SJCRH30 (cell line): ENCODE data around the gene RNF166. TPM values are rescaled to one million over a fixed set of nuclear protein-coding genes. Genes with fewer than 3 reads are reported as not detected.

Experiments used
- DNase-seq, 2 experiments: peaks; one replicate each; pipeline ENCODE4 v3.0.0-alpha.2; 2015 to 2020
- H3K27ac ChIP-seq: fragments of 250-450 bp; sonication (Bioruptor Pico); 2 replicates; pipeline ENCODE4 v1.5.1; 2020; ENCODE audit warnings: mild to moderate bottlenecking, moderate library complexity
- H3K27me3 ChIP-seq: fragments of 250-450 bp; sonication (Bioruptor Pico); 2 replicates; pipeline ENCODE4 v1.5.1; 2020; ENCODE audit warnings: mild to moderate bottlenecking, moderate library complexity
- H3K36me3 ChIP-seq: fragments of 250-450 bp; sonication (Bioruptor Pico); 2 replicates; pipeline ENCODE4 v1.5.1; 2020; ENCODE audit warnings: mild to moderate bottlenecking, moderate library complexity
- H3K4me1 ChIP-seq: fragments of 250-450 bp; sonication (Bioruptor Pico); 2 replicates; pipeline ENCODE4 v1.5.1; 2020; ENCODE audit warnings: mild to moderate bottlenecking, moderate library complexity
- H3K4me3 ChIP-seq: fragments of 250-450 bp; sonication (Bioruptor Pico); 2 replicates; pipeline ENCODE4 v1.5.1; 2020; ENCODE audit warnings: mild to moderate bottlenecking, moderate library complexity
- H3K9me3 ChIP-seq: fragments of 250-450 bp; sonication (Bioruptor Pico); replicated peaks from 2 replicates; pipeline ENCODE4 v1.5.1; 2020; ENCODE audit warnings: mild to moderate bottlenecking, moderate library complexity
- total RNA-seq: library from RNA; depleted of rRNA; stranded (reverse); fragments of >200 nt; shearing (Covaris generic); gene quantifications from 2 replicates; pipeline ENCODE4 v1.2.3, GENCODE V29; 2014; rRNA removed

The RNF166 gene
- total RNA-seq, 1 experiment from 2014 or later: 10.4 TPM

DNA sequence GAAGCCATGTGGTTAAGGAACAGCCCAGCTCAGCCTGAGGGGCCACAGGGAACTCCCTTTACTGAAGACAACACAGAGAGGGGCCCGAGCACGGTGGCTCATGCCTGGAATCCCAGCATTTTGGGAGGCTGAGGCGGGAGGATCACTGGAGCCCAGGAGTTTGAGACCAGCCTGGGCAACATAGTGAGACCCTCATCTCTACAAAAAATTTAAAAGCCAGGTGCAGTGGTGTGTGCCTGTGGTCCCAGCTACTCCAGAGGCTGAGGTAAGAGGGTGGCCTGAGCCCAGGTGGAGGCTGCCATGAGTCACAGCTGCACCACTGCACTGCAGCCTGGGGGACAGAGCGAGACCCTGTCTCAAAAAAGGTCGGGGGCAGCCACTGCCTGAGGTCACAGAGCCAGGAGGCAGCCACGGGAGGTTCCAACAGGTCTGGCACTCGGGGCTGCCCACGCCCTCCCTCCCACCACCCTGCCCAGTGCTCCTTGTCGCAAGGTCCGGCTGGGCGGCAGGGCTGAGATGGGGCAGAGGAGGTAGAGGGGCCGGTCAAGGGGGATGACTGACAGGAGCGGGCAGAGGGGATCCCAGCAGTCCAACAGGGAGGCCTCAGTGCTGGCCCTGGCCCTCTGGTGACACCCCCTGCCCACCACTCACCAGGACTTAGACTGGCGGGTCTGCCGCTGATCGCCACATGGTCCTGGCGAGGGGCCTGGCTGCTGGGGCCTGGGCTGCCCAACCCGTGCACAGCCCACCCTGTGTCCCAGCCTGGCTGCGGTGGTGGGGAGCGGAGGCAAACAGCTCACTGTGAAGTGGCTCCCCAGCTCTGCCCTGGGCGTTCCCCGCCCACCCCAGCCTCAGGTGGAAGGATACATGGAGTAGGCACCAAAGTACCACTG, 58.8 kb downstream of the RNF166 start:
- peaks cover 9% of the 10 kb centered on the region; the same call in 1 of the 2 replicates for H3K4me1 ChIP-seq
- no peak for DNase-seq
- H3K4me3 ChIP-seq: no peak overlapping the region
- no peaks in the 10 kb centered on the region for H3K9me3 ChIP-seq
- no peaks in the 10 kb centered on the region for H3K27me3 ChIP-seq
- no peaks in the 10 kb centered on the region for H3K36me3 ChIP-seq
- no peak overlapping the region for H3K27ac ChIP-seq

Other genes starting within 250 kb of the RNF166 start
- gene ZC3H18, start 136.0 kb downstream of the RNF166 start, total RNA-seq: 19.2 and 21.0 TPM in 2 replicates
- gene IL17C, start 67.8 kb downstream of the RNF166 start, total RNA-seq: not detected in 2 replicates
- gene CYBA, start 55.4 kb downstream of the RNF166 start, total RNA-seq: 0.24 and 0.76 TPM in 2 replicates
- gene MVD, start 43.3 kb downstream of the RNF166 start, total RNA-seq: 12.6 and 21.0 TPM in 2 replicates
- 0.47 and 0.56 TPM in 2 replicates for gene SNAI3, start 19.9 kb downstream of the RNF166 start, total RNA-seq
- gene CTU2, start 95 bp upstream of the RNF166 start, total RNA-seq: 10.3 and 11.5 TPM in 2 replicates
- 23.8 and 28.1 TPM in 2 replicates for gene PIEZO1, start 78.8 kb upstream of the RNF166 start, total RNA-seq
- gene CDT1, start 97.4 kb upstream of the RNF166 start, total RNA-seq: 24.3 and 27.2 TPM in 2 replicates
- gene APRT, start 105.5 kb upstream of the RNF166 start, total RNA-seq: 43.4 and 46.5 TPM in 2 replicates
- gene GALNS, start 150.5 kb upstream of the RNF166 start, total RNA-seq: 10.4 and 11.1 TPM in 2 replicates
- gene TRAPPC2L, start 150.7 kb upstream of the RNF166 start, total RNA-seq: 34.3 and 36.9 TPM in 2 replicates
- gene PABPN1L, start 160.3 kb upstream of the RNF166 start, total RNA-seq: 0.25 TPM in 1 of 2 replicates, not detected in the other